ENCODE measurements around the gene TMEM143. TPM values are rescaled to one million over a fixed set of nuclear protein-coding genes. Genes with fewer than 3 reads are reported as not detected.

The TMEM143 gene
- total and polyA plus RNA-seq, 10 of the 15 experiments (the other 5 are each of a cell fraction or from before 2014, with no cell fraction given): 1.5 to 19.5 (median 10.1) TPM

DNA sequence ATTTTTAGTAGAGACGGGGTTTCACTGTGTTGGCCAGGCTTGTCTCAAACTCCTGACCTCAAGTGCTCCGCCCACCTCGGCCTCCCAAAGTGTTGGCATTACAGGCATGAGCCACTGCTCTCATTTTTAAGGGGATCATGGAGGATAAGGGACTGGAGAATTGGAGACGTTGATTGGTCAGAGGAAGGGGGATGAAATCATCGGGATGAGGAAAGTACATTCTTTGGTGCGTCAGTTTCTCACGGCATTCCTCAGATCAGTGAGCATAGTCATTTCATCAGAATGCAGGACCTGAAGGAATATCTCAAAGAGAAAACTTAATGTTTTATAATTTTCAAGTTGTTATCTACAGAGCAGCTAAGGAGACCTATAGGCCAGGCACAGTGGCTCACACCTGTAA, 79.8 kb downstream of the TMEM143 start (continued):
- TF ChIP-seq, protein P1, sequence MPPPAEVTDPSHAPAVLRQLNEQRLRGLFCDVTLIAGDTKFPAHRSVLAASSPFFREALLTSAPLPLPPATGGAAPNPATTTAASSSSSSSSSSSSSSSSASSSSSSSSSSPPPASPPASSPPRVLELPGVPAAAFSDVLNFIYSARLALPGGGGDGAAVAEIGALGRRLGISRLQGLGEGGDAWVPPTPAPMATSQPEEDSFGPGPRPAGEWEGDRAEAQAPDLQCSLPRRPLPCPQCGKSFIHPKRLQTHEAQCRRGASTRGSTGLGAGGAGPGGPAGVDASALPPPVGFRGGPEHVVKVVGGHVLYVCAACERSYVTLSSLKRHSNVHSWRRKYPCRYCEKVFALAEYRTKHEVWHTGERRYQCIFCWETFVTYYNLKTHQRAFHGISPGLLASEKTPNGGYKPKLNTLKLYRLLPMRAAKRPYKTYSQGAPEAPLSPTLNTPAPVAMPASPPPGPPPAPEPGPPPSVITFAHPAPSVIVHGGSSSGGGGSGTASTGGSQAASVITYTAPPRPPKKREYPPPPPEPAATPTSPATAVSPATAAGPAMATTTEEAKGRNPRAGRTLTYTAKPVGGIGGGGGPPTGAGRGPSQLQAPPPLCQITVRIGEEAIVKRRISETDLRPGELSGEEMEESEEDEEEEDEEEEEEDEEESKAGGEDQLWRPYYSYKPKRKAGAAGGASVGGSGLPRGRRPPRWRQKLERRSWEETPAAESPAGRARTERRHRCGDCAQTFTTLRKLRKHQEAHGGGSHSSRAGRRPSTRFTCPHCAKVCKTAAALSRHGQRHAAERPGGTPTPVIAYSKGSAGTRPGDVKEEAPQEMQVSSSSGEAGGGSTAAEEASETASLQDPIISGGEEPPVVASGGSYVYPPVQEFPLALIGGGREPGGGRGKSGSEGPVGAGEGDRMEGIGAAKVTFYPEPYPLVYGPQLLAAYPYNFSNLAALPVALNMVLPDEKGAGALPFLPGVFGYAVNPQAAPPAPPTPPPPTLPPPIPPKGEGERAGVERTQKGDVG (CRISPR knock-in tag; IDR thresholded peaks at IDR 0.05): no peak

Other genes with a start within 250 kb of the TMEM143 start
Only the 7 nearest of the 14 such genes appear.
- gene ZNF114, start 93.9 kb downstream of the TMEM143 start, total RNA-seq (2014; rRNA removed): 5.0 TPM in 2 replicates
- 6.1 TPM in 2 replicates for gene ZNF114, start 93.9 kb downstream of the TMEM143 start, total RNA-seq (2014; rRNA removed; fragmentation: Illumina TruSeq; extraction: Trizol)
- 2.9 and 5.7 TPM in 2 replicates for gene ZNF114, start 93.9 kb downstream of the TMEM143 start, total RNA-seq (2021)
- gene ZNF114, start 93.9 kb downstream of the TMEM143 start, polyA plus RNA-seq (2011; rRNA removed): 0.09 TPM in 1 of 2 replicates, not detected in the other
- gene ZNF114, start 93.9 kb downstream of the TMEM143 start, polyA plus RNA-seq (2014; fragmentation: Illumina TruSeq; extraction: Trizol): 5.6 and 5.7 TPM in 2 replicates
- gene ZNF114, start 93.9 kb downstream of the TMEM143 start, polyA plus RNA-seq (2014; fragmentation: Nextera tagmentation; extraction: Ambion mirVana): 1 to 10 TPM; 1.0 to 2.0 TPM
- 3.5 and 3.8 TPM in 2 replicates for gene ZNF114, start 93.9 kb downstream of the TMEM143 start, polyA plus RNA-seq (2014; rRNA removed)
- 1 to 10 TPM; 4.9 to 5.7 TPM for gene ZNF114, start 93.9 kb downstream of the TMEM143 start, polyA plus RNA-seq (2016; fragmentation: Nextera tagmentation; extraction: Ambion mirVana)
- 97.5 and 99.1 TPM in 2 replicates for gene EMP3, start 38.4 kb downstream of the TMEM143 start, total RNA-seq (2014; rRNA removed)
- gene EMP3, start 38.4 kb downstream of the TMEM143 start, total RNA-seq (2014; rRNA removed; fragmentation: Illumina TruSeq; extraction: Trizol): 126 and 137 TPM in 2 replicates
- 145 and 147 TPM in 2 replicates for gene EMP3, start 38.4 kb downstream of the TMEM143 start, total RNA-seq (2021)
- gene EMP3, start 38.4 kb downstream of the TMEM143 start, polyA plus RNA-seq (2011; rRNA removed): 68.8 and 128 TPM in 2 replicates
- gene EMP3, start 38.4 kb downstream of the TMEM143 start, polyA plus RNA-seq (2014; fragmentation: Illumina TruSeq; extraction: Trizol): 139 and 149 TPM in 2 replicates
- gene EMP3, start 38.4 kb downstream of the TMEM143 start, polyA plus RNA-seq (2014; fragmentation: Nextera tagmentation; extraction: Ambion mirVana): 10 to 100 TPM; 53.2 to 73.6 TPM
- 224 and 261 TPM in 2 replicates for gene EMP3, start 38.4 kb downstream of the TMEM143 start, polyA plus RNA-seq (2014; rRNA removed)
- gene EMP3, start 38.4 kb downstream of the TMEM143 start, polyA plus RNA-seq (2016; fragmentation: Nextera tagmentation; extraction: Ambion mirVana): 100 to 1,000 TPM; 184 to 200 TPM
- gene SYNGR4, start 427 bp upstream of the TMEM143 start, total RNA-seq (2014; rRNA removed): not detected in 2 replicates
- 0.18 TPM in 1 of 2 replicates, not detected in the other for gene SYNGR4, start 427 bp upstream of the TMEM143 start, total RNA-seq (2014; rRNA removed; fragmentation: Illumina TruSeq; extraction: Trizol)
- gene SYNGR4, start 427 bp upstream of the TMEM143 start, total RNA-seq (2021): 0.21 and 0.35 TPM in 2 replicates
- gene SYNGR4, start 427 bp upstream of the TMEM143 start, polyA plus RNA-seq (2011; rRNA removed): 0.14 TPM in 1 of 2 replicates, not detected in the other
- not detected in 2 replicates for gene SYNGR4, start 427 bp upstream of the TMEM143 start, polyA plus RNA-seq (2014; fragmentation: Illumina TruSeq; extraction: Trizol)
- not detected for gene SYNGR4, start 427 bp upstream of the TMEM143 start, polyA plus RNA-seq (2014; fragmentation: Nextera tagmentation; extraction: Ambion mirVana)
- gene SYNGR4, start 427 bp upstream of the TMEM143 start, polyA plus RNA-seq (2014; rRNA removed): 0.08 and 0.29 TPM in 2 replicates
- gene SYNGR4, start 427 bp upstream of the TMEM143 start, polyA plus RNA-seq (2016; fragmentation: Nextera tagmentation; extraction: Ambion mirVana): under 1 TPM in 1 of 2 experiments, not detected in 1; 0.72 TPM
- gene KDELR1, start 27.6 kb upstream of the TMEM143 start, total RNA-seq (2014; rRNA removed): 34.8 and 35.9 TPM in 2 replicates
- 25.2 and 26.8 TPM in 2 replicates for gene KDELR1, start 27.6 kb upstream of the TMEM143 start, total RNA-seq (2014; rRNA removed; fragmentation: Illumina TruSeq; extraction: Trizol)
- 70.7 and 71.0 TPM in 2 replicates for gene KDELR1, start 27.6 kb upstream of the TMEM143 start, total RNA-seq (2021)
- 24.5 and 52.5 TPM in 2 replicates for gene KDELR1, start 27.6 kb upstream of the TMEM143 start, polyA plus RNA-seq (2011; rRNA removed)
- 52.3 and 67.3 TPM in 2 replicates for gene KDELR1, start 27.6 kb upstream of the TMEM143 start, polyA plus RNA-seq (2014; fragmentation: Illumina TruSeq; extraction: Trizol)
- gene KDELR1, start 27.6 kb upstream of the TMEM143 start, polyA plus RNA-seq (2014; fragmentation: Nextera tagmentation; extraction: Ambion mirVana): 10 to 100 TPM in 1 of 2 experiments, 1 to 10 TPM in 1; 2.3 to 13.2 TPM
- gene KDELR1, start 27.6 kb upstream of the TMEM143 start, polyA plus RNA-seq (2014; rRNA removed): 38.0 and 44.6 TPM in 2 replicates
- gene KDELR1, start 27.6 kb upstream of the TMEM143 start, polyA plus RNA-seq (2016; fragmentation: Nextera tagmentation; extraction: Ambion mirVana): 10 to 100 TPM; 54.3 to 59.1 TPM
- gene GRIN2D, start 29.7 kb upstream of the TMEM143 start, total RNA-seq (2014; rRNA removed): 0.05 and 0.06 TPM in 2 replicates
- gene GRIN2D, start 29.7 kb upstream of the TMEM143 start, total RNA-seq (2014; rRNA removed; fragmentation: Illumina TruSeq; extraction: Trizol): 0.05 TPM in 1 of 2 replicates, not detected in the other
- 0.32 and 0.38 TPM in 2 replicates for gene GRIN2D, start 29.7 kb upstream of the TMEM143 start, total RNA-seq (2021)
- gene GRIN2D, start 29.7 kb upstream of the TMEM143 start, polyA plus RNA-seq (2011; rRNA removed): 0.03 TPM in 2 replicates
- gene GRIN2D, start 29.7 kb upstream of the TMEM143 start, polyA plus RNA-seq (2014; fragmentation: Illumina TruSeq; extraction: Trizol): 0.07 TPM in 1 of 2 replicates, not detected in the other
- gene GRIN2D, start 29.7 kb upstream of the TMEM143 start, polyA plus RNA-seq (2014; fragmentation: Nextera tagmentation; extraction: Ambion mirVana): not detected
- gene GRIN2D, start 29.7 kb upstream of the TMEM143 start, polyA plus RNA-seq (2014; rRNA removed): 0.03 and 0.04 TPM in 2 replicates
- under 1 TPM; 0.03 TPM for gene GRIN2D, start 29.7 kb upstream of the TMEM143 start, polyA plus RNA-seq (2016; fragmentation: Nextera tagmentation; extraction: Ambion mirVana)
- gene GRWD1, start 82.0 kb upstream of the TMEM143 start, total RNA-seq (2014; rRNA removed): 26.5 and 30.6 TPM in 2 replicates
- gene GRWD1, start 82.0 kb upstream of the TMEM143 start, total RNA-seq (2014; rRNA removed; fragmentation: Illumina TruSeq; extraction: Trizol): 22.4 and 30.9 TPM in 2 replicates
- gene GRWD1, start 82.0 kb upstream of the TMEM143 start, total RNA-seq (2021): 75.8 and 79.0 TPM in 2 replicates
- gene GRWD1, start 82.0 kb upstream of the TMEM143 start, polyA plus RNA-seq (2011; rRNA removed): 17.4 and 26.4 TPM in 2 replicates
- 9.2 and 14.0 TPM in 2 replicates for gene GRWD1, start 82.0 kb upstream of the TMEM143 start, polyA plus RNA-seq (2014; fragmentation: Illumina TruSeq; extraction: Trizol)
- 1 to 10 TPM; 1.4 to 3.0 TPM for gene GRWD1, start 82.0 kb upstream of the TMEM143 start, polyA plus RNA-seq (2014; fragmentation: Nextera tagmentation; extraction: Ambion mirVana)
- gene GRWD1, start 82.0 kb upstream of the TMEM143 start, polyA plus RNA-seq (2014; rRNA removed): 44.6 and 46.5 TPM in 2 replicates
- 100 to 1,000 TPM; 103 TPM for gene GRWD1, start 82.0 kb upstream of the TMEM143 start, polyA plus RNA-seq (2016; fragmentation: Nextera tagmentation; extraction: Ambion mirVana)
- 0.38 and 0.40 TPM in 2 replicates for gene KCNJ14, start 91.6 kb upstream of the TMEM143 start, total RNA-seq (2014; rRNA removed)
- gene KCNJ14, start 91.6 kb upstream of the TMEM143 start, total RNA-seq (2014; rRNA removed; fragmentation: Illumina TruSeq; extraction: Trizol): 0.41 and 0.45 TPM in 2 replicates
- 1.3 and 1.4 TPM in 2 replicates for gene KCNJ14, start 91.6 kb upstream of the TMEM143 start, total RNA-seq (2021)
- gene KCNJ14, start 91.6 kb upstream of the TMEM143 start, polyA plus RNA-seq (2011; rRNA removed): 0.16 and 0.24 TPM in 2 replicates
- 0.48 and 0.59 TPM in 2 replicates for gene KCNJ14, start 91.6 kb upstream of the TMEM143 start, polyA plus RNA-seq (2014; fragmentation: Illumina TruSeq; extraction: Trizol)
- gene KCNJ14, start 91.6 kb upstream of the TMEM143 start, polyA plus RNA-seq (2014; fragmentation: Nextera tagmentation; extraction: Ambion mirVana): under 1 TPM; 0.26 to 0.34 TPM
- 0.72 and 0.93 TPM in 2 replicates for gene KCNJ14, start 91.6 kb upstream of the TMEM143 start, polyA plus RNA-seq (2014; rRNA removed)
- under 1 TPM; 0.30 to 0.68 TPM for gene KCNJ14, start 91.6 kb upstream of the TMEM143 start, polyA plus RNA-seq (2016; fragmentation: Nextera tagmentation; extraction: Ambion mirVana)

Data from GM12878 (cell line).